Measurements from ENCODE around the gene ASAP3. TPM values are rescaled to one million over a fixed set of nuclear protein-coding genes. Genes with fewer than 3 reads are reported as not detected.

ASAP3 gene
- total and polyA plus RNA-seq, 9 of the 15 experiments (the other 6 are each of a cell fraction or from before 2014, with no cell fraction given), result 1.7 to 31.2 (median 17.4) TPM

- no peak for TF ChIP-seq ZNF347 (CRISPR knock-in tag; IDR thresholded peaks at IDR 0.05; ENCODE audit: low read depth)
- no peak for TF ChIP-seq OTX1 (CRISPR knock-in tag; IDR thresholded peaks at IDR 0.05)
- TF ChIP-seq SOX6 (IDR thresholded peaks at IDR 0.05), result peak; percentile 11; the same call in 1 of the 2 replicates
- no peak for TF ChIP-seq ZNF134 (CRISPR knock-in tag; conservative IDR thresholded peaks at IDR 0.05)
- TF ChIP-seq CUX1 (CRISPR knock-in tag; IDR thresholded peaks at IDR 0.05), result no peak
- no peak for TF ChIP-seq BCLAF1 (IDR thresholded peaks at IDR 0.05; ENCODE audit: borderline replicate concordance in 1 of 2, control insufficient read depth in 1 of 2, low read depth in 2 of 2, low read length in 1 of 2)
- TF ChIP-seq PTBP1 (IDR thresholded peaks at IDR 0.05; ENCODE audit: low read depth, low read length), result no peak
- TF ChIP-seq AFF1 (IDR thresholded peaks at IDR 0.05; ENCODE audit: low read depth in 1 of 2, partially characterized antibody in 2 of 2), result peak in 1 of 2 experiments; percentile 19
- TF ChIP-seq MEIS2 (IDR thresholded peaks at IDR 0.05; ENCODE audit: partially characterized antibody), result no peak
- TF ChIP-seq CHAMP1 (IDR thresholded peaks at IDR 0.05), result no peak
- TF ChIP-seq CGGBP1 (CRISPR knock-in tag; IDR thresholded peaks at IDR 0.05), result no peak
These were observed 99.5 kb downstream of the ASAP3 start (continued) for GRCh38 chr1:23384312-23385058.
